Muscle of leg (tissue), 11 donors: ENCODE data around the gene PHACTR1. TPM values are rescaled to one million over a fixed set of nuclear protein-coding genes. Genes with fewer than 3 reads are reported as not detected.

Experiments used
- DNase-seq: peaks from one replicate; pipeline ENCODE4 v3.0.0; 2013
- H3K27ac ChIP-seq: one replicate; pipeline ENCODE4 v1.5.1; 2013; ENCODE audit warnings: mild to moderate bottlenecking, low read length, control low read depth
- H3K27me3 ChIP-seq: one replicate; pipeline ENCODE4 v1.6.1; 2013; ENCODE audit warnings: low read length; ENCODE audit not compliant: control insufficient read depth, insufficient read depth
- H3K36me3 ChIP-seq: one replicate; pipeline ENCODE4 v1.6.1; 2013; ENCODE audit warnings: low read length; ENCODE audit not compliant: control insufficient read depth, insufficient read depth
- H3K4me1 ChIP-seq: one replicate; pipeline ENCODE4 v1.6.1; 2013; ENCODE audit warnings: low read length; ENCODE audit not compliant: control insufficient read depth, insufficient read depth
- H3K4me3 ChIP-seq: one replicate; pipeline ENCODE4 v1.5.1; 2013; ENCODE audit warnings: low read length, control low read depth
- H3K9me3 ChIP-seq: replicated peaks from 2 replicates; pipeline ENCODE4 v1.6.1; 2013; ENCODE audit warnings: low read depth, low read length; ENCODE audit not compliant: control insufficient read depth
- WGBS: methylation state at CpG from one replicate; pipeline ENCODE4 v1.1.5; 2013; ENCODE audit warnings: missing lambda C conversion rate; ENCODE audit not compliant: insufficient coverage; 5-methylcytosine and 5-hydroxymethylcytosine counted together
- polyA plus RNA-seq, 8 donors: library from polyadenylated mRNA; unstranded; fragments of 120-200 nt; gene quantifications; one replicate each; pipeline versions ENCODE4 v1.2.1 to v1.2.3, GENCODE V29; 2013; ENCODE audit warnings: inconsistent platforms in 1 of 8, low replicate concordance in 1 of 8; ENCODE audit not compliant: insufficient read length in 8 of 8, insufficient read depth in 1 of 8
- total RNA-seq: library from RNA; stranded (reverse); fragments of 120-200 nt; gene quantifications from one replicate; pipeline ENCODE4 v1.2.4, GENCODE V29; 2013

PHACTR1 gene
- total and polyA plus RNA-seq, 9 donors, result 3.8 to 9.4 (median 4.6) TPM

- no peak for DNase-seq
- no peaks in the 10 kb centered on the region for H3K27me3 ChIP-seq
- no CpG with 5 or more reads among the region's 6 CpGs for WGBS
- no peaks in the 10 kb centered on the region for H3K9me3 ChIP-seq
- H3K4me1 ChIP-seq, result no peaks in the 10 kb centered on the region
- H3K27ac ChIP-seq, result no peak overlapping the region
- no peak overlapping the region for H3K4me3 ChIP-seq
- no peaks in the 10 kb centered on the region for H3K36me3 ChIP-seq
Observed at GRCh38 chr6:12791371-12791770, 74.8 kb downstream of the PHACTR1 start.

- H3K9me3 ChIP-seq, result no peaks in the 10 kb centered on the region
- H3K36me3 ChIP-seq, result no peaks in the 10 kb centered on the region
- 83% methylated on average over 3 of the region's 4 CpGs for WGBS
- no peaks in the 10 kb centered on the region for H3K27me3 ChIP-seq
- no peak overlapping the region for H3K4me3 ChIP-seq
- H3K27ac ChIP-seq, result no peak overlapping the region
- H3K4me1 ChIP-seq, result no peaks in the 10 kb centered on the region
- DNase-seq, result no peak
Observed at GRCh38 chr6:12798326-12798725, 81.8 kb downstream of the PHACTR1 start.

- no peak overlapping the region for H3K4me3 ChIP-seq
- no peaks in the 10 kb centered on the region for H3K4me1 ChIP-seq
- no peaks in the 10 kb centered on the region for H3K27me3 ChIP-seq
- WGBS, result no CpG with 5 or more reads among the region's 1 CpG
- H3K9me3 ChIP-seq, result no peaks in the 10 kb centered on the region
- H3K27ac ChIP-seq, result no peak overlapping the region
- no peaks in the 10 kb centered on the region for H3K36me3 ChIP-seq
- DNase-seq, result peak; percentile 53
Observed at GRCh38 chr6:12800120-12800519, 83.6 kb downstream of the PHACTR1 start.

GRCh38 chr6:12801141-12801540 lies 84.6 kb downstream of the PHACTR1 start:
- Histone ChIP-seq H3K9me3 (no peaks in the 10 kb centered on the region), H3K4me1 (no peaks in the 10 kb centered on the region), H3K4me3 (no peak overlapping the region), H3K36me3 (no peaks in the 10 kb centered on the region), H3K27me3 (no peaks in the 10 kb centered on the region), H3K27ac (no peak overlapping the region)
- no CpG with 5 or more reads among the region's 3 CpGs for WGBS
- DNase-seq, result no peak

GRCh38 chr6:12802440-12802839 lies 85.9 kb downstream of the PHACTR1 start:
- Histone ChIP-seq H3K27ac (no peak overlapping the region), H3K4me1 (no peaks in the 10 kb centered on the region), H3K27me3 (no peaks in the 10 kb centered on the region), H3K36me3 (no peaks in the 10 kb centered on the region), H3K9me3 (no peaks in the 10 kb centered on the region), H3K4me3 (no peak overlapping the region)
- DNase-seq, result no peak
- WGBS, result no CpG with 5 or more reads among the region's 4 CpGs

- H3K27me3 ChIP-seq, result no peaks in the 10 kb centered on the region
- no peaks in the 10 kb centered on the region for H3K36me3 ChIP-seq
- H3K4me1 ChIP-seq, result no peaks in the 10 kb centered on the region
- no peaks in the 10 kb centered on the region for H3K9me3 ChIP-seq
- DNase-seq, result no peak
- H3K4me3 ChIP-seq, result no peak overlapping the region
- 40% methylated on average over 1 of the region's 3 CpGs for WGBS
- no peak overlapping the region for H3K27ac ChIP-seq
Observed at GRCh38 chr6:12803486-12803885, 86.9 kb downstream of the PHACTR1 start.

- no peak for DNase-seq
Observed at GRCh38 chr6:12804952-12805645, 88.5 kb downstream of the PHACTR1 start.

GRCh38 chr6:12806136-12806535 lies 89.6 kb downstream of the PHACTR1 start:
- Histone ChIP-seq H3K4me1 (no peaks in the 10 kb centered on the region), H3K27me3 (no peaks in the 10 kb centered on the region), H3K27ac (no peak overlapping the region), H3K9me3 (no peaks in the 10 kb centered on the region), H3K36me3 (no peaks in the 10 kb centered on the region), H3K4me3 (no peak overlapping the region)
- WGBS, result 75% methylated on average over 4 of the region's 4 CpGs
- DNase-seq, result no peak

More at GRCh38 chr6:12804952-12805645, 88.5 kb downstream of the PHACTR1 start:
- Histone ChIP-seq H3K36me3 (no peaks in the 10 kb centered on the region), H3K27ac (no peak overlapping the region), H3K27me3 (no peaks in the 10 kb centered on the region), H3K4me1 (no peaks in the 10 kb centered on the region), H3K9me3 (no peaks in the 10 kb centered on the region), H3K4me3 (no peak overlapping the region)
- WGBS, result 94% methylated on average over 3 of the region's 7 CpGs

- no CpG with 5 or more reads among the region's 1 CpG for WGBS
- no peak overlapping the region for H3K4me3 ChIP-seq
- H3K27me3 ChIP-seq, result no peaks in the 10 kb centered on the region
- H3K9me3 ChIP-seq, result no peaks in the 10 kb centered on the region
- no peak for DNase-seq
- no peak overlapping the region for H3K27ac ChIP-seq
- H3K36me3 ChIP-seq, result no peaks in the 10 kb centered on the region
- no peaks in the 10 kb centered on the region for H3K4me1 ChIP-seq
Observed at GRCh38 chr6:12806796-12807195, 90.2 kb downstream of the PHACTR1 start.

- Histone ChIP-seq H3K27ac (no peak overlapping the region), H3K4me1 (no peaks in the 10 kb centered on the region), H3K9me3 (no peaks in the 10 kb centered on the region), H3K27me3 (no peaks in the 10 kb centered on the region), H3K4me3 (no peak overlapping the region), H3K36me3 (no peaks in the 10 kb centered on the region)
- DNase-seq, result no peak
- 74% methylated on average over 6 of the region's 8 CpGs for WGBS
Observed at GRCh38 chr6:12811519-12811918, 95.0 kb downstream of the PHACTR1 start.

GRCh38 chr6:12813321-12813720 lies 96.8 kb downstream of the PHACTR1 start:
- Histone ChIP-seq H3K27ac (no peak overlapping the region), H3K4me3 (no peak overlapping the region), H3K27me3 (no peaks in the 10 kb centered on the region), H3K36me3 (no peaks in the 10 kb centered on the region), H3K4me1 (no peaks in the 10 kb centered on the region), H3K9me3 (peaks cover 2% of the 10 kb centered on the region)
- DNase-seq, result no peak
- WGBS, result 80% methylated on average over 2 of the region's 2 CpGs
